Activated T-helper 1 cell treated with anti-CD3 and anti-CD28 coated beads, Interleukin-12 subunit alpha, Interleukin-12 subunit beta, Interleukin-2, Interleukin-4 antibody, amounts not matched to agents 30 ng/mL and 10 ng/mL and 1 ng/mL, durations not matched to agents 14 hours and 24 hours and 36 hours (primary cell): ENCODE results near the gene OGDH. TPM values are rescaled to one million over a fixed set of nuclear protein-coding genes. Genes with fewer than 3 reads are reported as not detected.

Experiments
- DNase-seq: peaks from one replicate; pipeline ENCODE4 v3.0.0; 2021; ENCODE audit warnings: low spot score
- H3K27ac Mint-ChIP-seq: one replicate; pipeline ENCODE4 v1.8.0; 2021; ENCODE audit warnings: mild to moderate bottlenecking, mixed read lengths
- H3K27me3 Mint-ChIP-seq: one replicate; pipeline ENCODE4 v1.8.0; 2022; ENCODE audit warnings: mild to moderate bottlenecking, moderate library complexity, mixed read lengths; ENCODE audit not compliant: insufficient read depth
- H3K36me3 Mint-ChIP-seq: one replicate; pipeline ENCODE4 v1.8.0; 2021; ENCODE audit warnings: low read depth, mixed read lengths
- H3K4me1 Mint-ChIP-seq: one replicate; pipeline ENCODE4 v1.8.0; 2021; ENCODE audit warnings: low read depth, mixed read lengths
- H3K4me3 Mint-ChIP-seq: one replicate; pipeline ENCODE4 v1.8.0; 2021; ENCODE audit warnings: mild to moderate bottlenecking, moderate library complexity, mixed read lengths
- H3K9me3 Mint-ChIP-seq: one replicate; pipeline ENCODE4 v1.8.0; 2021; ENCODE audit warnings: mixed read lengths
- intact Hi-C: fragments of 100-400 bp; cut with micrococcal nuclease; formaldehyde crosslinking; loops from one replicate; pipeline ENCODE4 v1.15.1; 2024
- total RNA-seq: library from RNA; stranded (reverse); gene quantifications from 2 replicates; pipeline ENCODE4 v1.2.3, GENCODE V29; 2022

OGDH gene
- total RNA-seq, 1 donor from 2014 or later = 101 TPM

- Mint-ChIP-seq H3K27ac (no peak overlapping the region), H3K36me3 (peaks cover 56% of the 10 kb centered on the region), H3K27me3 (no peaks in the 10 kb centered on the region), H3K9me3 (peaks cover 20% of the 10 kb centered on the region), H3K4me3 (no peak overlapping the region), H3K4me1 (peaks cover 13% of the 10 kb centered on the region)
- DNase-seq = no peak
- intact Hi-C loops = no loop called here
Measured at GRCh38 chr7:44654255-44654796, 47.9 kb downstream of the OGDH start.

DNA sequence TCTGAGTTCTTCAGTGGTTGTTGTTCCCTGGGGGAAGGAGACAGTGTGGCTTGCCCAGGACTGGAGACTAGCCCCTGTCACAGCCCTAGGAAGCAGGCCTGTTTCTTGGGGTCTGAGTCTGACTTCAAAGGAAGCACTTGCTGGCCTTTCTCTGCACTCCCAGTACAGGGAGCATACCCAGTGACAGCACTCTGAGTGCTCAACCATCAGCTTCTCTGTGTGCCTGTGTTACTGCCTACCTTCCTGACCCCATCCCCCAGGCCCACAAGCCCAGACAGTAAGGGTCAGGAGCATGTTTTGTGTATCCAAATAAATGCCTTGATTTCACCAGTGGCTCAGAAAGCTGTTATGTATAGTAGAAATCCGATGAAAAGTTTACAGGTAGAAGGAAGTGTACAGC lies 48.9 kb downstream of the OGDH start:
- H3K27me3 Mint-ChIP-seq = no peaks in the 10 kb centered on the region
- intact Hi-C loops = no loop called here
- peak overlapping the region; percentile 48 for H3K27ac Mint-ChIP-seq
- peaks cover 13% of the 10 kb centered on the region for H3K4me1 Mint-ChIP-seq
- H3K9me3 Mint-ChIP-seq = peaks cover 23% of the 10 kb centered on the region
- DNase-seq = no peak
- H3K4me3 Mint-ChIP-seq = no peak overlapping the region
- peaks cover 59% of the 10 kb centered on the region for H3K36me3 Mint-ChIP-seq

DNA sequence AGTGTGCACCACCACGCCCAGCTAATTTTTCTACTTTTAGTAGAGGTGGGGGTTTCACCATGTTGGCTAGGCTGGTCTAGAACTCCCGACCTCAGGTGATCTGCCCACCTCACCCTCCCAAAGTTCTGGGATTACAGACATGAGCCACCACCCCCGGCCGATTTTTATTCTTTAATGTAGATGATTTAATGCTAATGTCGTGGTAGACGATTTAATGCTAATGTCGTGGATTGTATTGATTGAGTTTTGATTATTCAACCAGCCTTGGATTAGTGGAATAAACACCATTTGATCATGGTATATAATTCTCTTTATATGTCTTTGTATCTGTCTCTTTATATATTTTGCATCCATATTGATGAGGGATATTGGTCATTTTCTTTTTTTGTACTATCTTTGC lies 52.6 kb downstream of the OGDH start:
- no peaks in the 10 kb centered on the region for H3K27me3 Mint-ChIP-seq

DNA sequence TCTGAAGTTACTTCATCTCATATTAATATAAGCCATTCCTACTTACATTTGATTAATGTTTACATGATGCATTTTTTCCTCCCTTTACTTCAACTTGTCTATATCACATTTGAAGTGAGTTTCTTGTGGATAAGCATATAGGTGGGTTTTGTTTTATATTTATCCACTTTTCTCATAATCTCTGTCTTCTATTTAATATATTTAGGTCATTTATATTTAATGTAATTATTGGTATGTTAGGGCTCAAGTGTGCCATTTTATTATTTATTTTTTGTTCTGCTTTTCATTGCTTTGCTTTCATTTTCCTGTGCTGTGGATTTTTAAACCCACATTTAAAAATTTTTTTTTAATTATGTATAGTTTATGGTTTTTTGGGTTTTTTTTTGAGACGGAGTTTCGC lies 54.8 kb downstream of the OGDH start:
- H3K4me1 Mint-ChIP-seq = peaks cover 11% of the 10 kb centered on the region
- no peak for DNase-seq
- H3K27me3 Mint-ChIP-seq = no peaks in the 10 kb centered on the region
- intact Hi-C loops = no loop called here
- no peak overlapping the region for H3K4me3 Mint-ChIP-seq
- peaks cover 36% of the 10 kb centered on the region for H3K9me3 Mint-ChIP-seq
- H3K27ac Mint-ChIP-seq = no peak overlapping the region
- H3K36me3 Mint-ChIP-seq = peaks cover 68% of the 10 kb centered on the region

More for the DNA sequence above, 52.6 kb downstream of the OGDH start:
- Mint-ChIP-seq H3K4me3 (no peak overlapping the region), H3K9me3 (peaks cover 36% of the 10 kb centered on the region), H3K27ac (no peak overlapping the region), H3K36me3 (peaks cover 74% of the 10 kb centered on the region), H3K4me1 (peaks cover 6% of the 10 kb centered on the region)
- intact Hi-C loops = no loop called here
- no peak for DNase-seq

- no peak overlapping the region for H3K4me3 Mint-ChIP-seq
- no peak for DNase-seq
- intact Hi-C loops = no loop called here
- no peak overlapping the region for H3K27ac Mint-ChIP-seq
- H3K36me3 Mint-ChIP-seq = peaks cover 57% of the 10 kb centered on the region
- H3K27me3 Mint-ChIP-seq = no peaks in the 10 kb centered on the region
- peaks cover 15% of the 10 kb centered on the region for H3K9me3 Mint-ChIP-seq
- H3K4me1 Mint-ChIP-seq = peaks cover 10% of the 10 kb centered on the region
Measured at GRCh38 chr7:44664780-44665461, 58.5 kb downstream of the OGDH start.

GRCh38 chr7:44665531-44666213 lies 59.2 kb downstream of the OGDH start:
- Mint-ChIP-seq H3K4me1 (peaks cover 14% of the 10 kb centered on the region), H3K36me3 (peaks cover 55% of the 10 kb centered on the region), H3K27me3 (no peaks in the 10 kb centered on the region), H3K9me3 (peaks cover 10% of the 10 kb centered on the region), H3K27ac (no peak overlapping the region), H3K4me3 (no peak overlapping the region)
- no peak for DNase-seq
- intact Hi-C loops = no loop called here

DNA sequence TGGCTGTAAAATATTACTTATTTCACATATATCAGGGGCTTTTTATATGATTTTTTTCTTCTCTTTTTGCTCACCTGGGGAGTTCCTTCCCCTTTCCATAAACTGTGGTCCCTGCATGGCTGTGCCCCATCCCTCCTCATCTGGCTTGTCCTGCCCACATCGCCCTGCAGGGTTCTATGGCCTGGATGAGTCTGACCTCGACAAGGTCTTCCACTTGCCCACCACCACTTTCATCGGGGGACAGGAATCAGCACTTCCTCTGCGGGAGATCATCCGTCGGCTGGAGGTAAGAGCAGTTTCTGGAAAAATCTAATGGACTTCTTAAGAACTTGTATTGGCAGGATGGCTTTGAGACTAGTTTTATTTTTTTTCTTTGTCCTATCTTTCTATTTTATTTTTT lies 60.1 kb downstream of the OGDH start:
- intact Hi-C loops = no loop called here
- Mint-ChIP-seq H3K27ac (no peak overlapping the region), H3K27me3 (no peaks in the 10 kb centered on the region), H3K9me3 (peaks cover 3% of the 10 kb centered on the region), H3K4me1 (peaks cover 14% of the 10 kb centered on the region), H3K4me3 (no peak overlapping the region), H3K36me3 (peaks cover 52% of the 10 kb centered on the region)
- DNase-seq = no peak

DNA sequence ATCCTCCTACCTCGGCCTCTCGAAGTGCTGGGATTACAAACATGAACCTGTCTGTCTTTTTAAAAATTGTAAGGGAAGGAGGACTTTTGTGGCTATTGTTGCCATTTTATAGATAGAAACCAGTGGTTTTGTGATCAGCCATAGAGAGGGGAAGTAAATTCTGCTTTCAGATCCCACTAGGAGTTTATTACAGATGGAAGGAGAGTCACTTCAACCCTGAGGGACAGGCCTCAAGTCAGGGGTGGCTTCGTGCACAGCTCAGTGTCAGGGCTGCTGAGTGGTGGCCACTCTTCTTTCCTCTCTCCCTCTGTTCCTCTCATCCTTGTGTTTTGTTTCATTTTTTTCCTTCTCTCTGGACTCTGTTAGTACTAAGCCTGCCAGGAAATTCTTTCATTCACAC lies 60.8 kb downstream of the OGDH start:
- Mint-ChIP-seq H3K27ac (no peak overlapping the region), H3K4me3 (no peak overlapping the region), H3K4me1 (peaks cover 14% of the 10 kb centered on the region), H3K9me3 (peaks cover 1% of the 10 kb centered on the region), H3K27me3 (no peaks in the 10 kb centered on the region), H3K36me3 (peaks cover 46% of the 10 kb centered on the region)
- DNase-seq = no peak
- intact Hi-C loops = no loop called here

GRCh38 chr7:44671069-44671468 lies 64.6 kb downstream of the OGDH start:
- DNase-seq = no peak
- Mint-ChIP-seq H3K27ac (no peak overlapping the region), H3K27me3 (no peaks in the 10 kb centered on the region), H3K4me1 (peaks cover 5% of the 10 kb centered on the region), H3K9me3 (no peaks in the 10 kb centered on the region), H3K36me3 (peaks cover 46% of the 10 kb centered on the region), H3K4me3 (no peak overlapping the region)
- intact Hi-C loops = no loop called here

DNA sequence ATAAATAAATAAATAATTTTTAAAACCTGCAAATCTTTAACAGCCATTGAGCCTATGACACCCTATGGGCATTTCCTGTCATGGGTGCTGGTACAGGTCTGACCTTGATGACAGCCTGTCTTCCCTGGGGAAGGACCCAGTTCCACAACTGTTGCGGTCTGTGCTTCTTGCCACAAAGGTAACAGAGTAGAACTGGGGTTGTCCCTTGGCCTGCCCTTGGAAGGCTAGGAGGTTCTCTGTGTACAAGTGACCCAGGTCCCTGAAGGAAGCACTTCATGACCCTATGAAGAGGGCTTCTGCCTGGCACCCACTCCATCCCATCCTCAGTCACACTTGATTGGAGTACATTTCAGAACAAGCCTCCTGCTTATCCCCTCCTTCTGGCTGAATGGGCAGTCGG lies 66.9 kb downstream of the OGDH start:
- Mint-ChIP-seq H3K4me1 (peaks cover 4% of the 10 kb centered on the region), H3K27me3 (no peaks in the 10 kb centered on the region), H3K27ac (no peak overlapping the region), H3K9me3 (no peaks in the 10 kb centered on the region), H3K36me3 (peaks cover 41% of the 10 kb centered on the region), H3K4me3 (no peak overlapping the region)
- intact Hi-C loops = no loop called here
- no peak for DNase-seq

GRCh38 chr7:44673771-44674170 lies 67.3 kb downstream of the OGDH start:
- Mint-ChIP-seq H3K36me3 (peaks cover 42% of the 10 kb centered on the region), H3K4me1 (peaks cover 4% of the 10 kb centered on the region), H3K27me3 (no peaks in the 10 kb centered on the region), H3K27ac (no peak overlapping the region), H3K4me3 (no peak overlapping the region), H3K9me3 (no peaks in the 10 kb centered on the region)
- no peak for DNase-seq
- intact Hi-C loops = no loop called here

DNA sequence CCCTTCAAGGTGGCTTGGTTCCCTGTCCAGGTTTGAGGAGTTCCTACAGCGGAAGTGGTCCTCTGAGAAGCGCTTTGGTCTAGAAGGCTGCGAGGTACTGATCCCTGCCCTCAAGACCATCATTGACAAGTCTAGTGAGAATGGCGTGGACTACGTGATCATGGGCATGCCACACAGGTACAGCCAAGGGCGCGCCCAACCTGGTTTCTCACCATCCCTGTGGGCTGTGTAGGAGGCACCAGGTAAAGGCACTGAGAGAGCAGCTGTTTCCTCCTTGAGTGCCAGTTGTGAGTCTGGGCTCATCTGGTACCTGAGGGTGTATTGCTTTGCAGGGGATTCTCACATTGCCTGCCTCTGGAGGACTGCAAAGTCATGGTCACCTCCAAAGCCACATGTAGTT lies 68.0 kb downstream of the OGDH start:
- H3K36me3 Mint-ChIP-seq = peaks cover 43% of the 10 kb centered on the region
- DNase-seq = no peak
- H3K9me3 Mint-ChIP-seq = no peaks in the 10 kb centered on the region
- intact Hi-C loops = no loop called here
- H3K4me3 Mint-ChIP-seq = no peak overlapping the region
- no peaks in the 10 kb centered on the region for H3K27me3 Mint-ChIP-seq
- H3K4me1 Mint-ChIP-seq = peaks cover 4% of the 10 kb centered on the region
- H3K27ac Mint-ChIP-seq = no peak overlapping the region

GRCh38 chr7:44676776-44677175 lies 70.3 kb downstream of the OGDH start:
- peaks cover 41% of the 10 kb centered on the region for H3K36me3 Mint-ChIP-seq
- no peak overlapping the region for H3K4me3 Mint-ChIP-seq
- intact Hi-C loops = no loop called here
- no peak for DNase-seq
- no peaks in the 10 kb centered on the region for H3K4me1 Mint-ChIP-seq
- no peaks in the 10 kb centered on the region for H3K27me3 Mint-ChIP-seq
- H3K27ac Mint-ChIP-seq = peak overlapping the region; percentile 50
- H3K9me3 Mint-ChIP-seq = no peaks in the 10 kb centered on the region
